NCI-H1417 treated with DMSO at 0.1 percent for 48 hours (cell line): Measurements from ENCODE around the gene ABT1.
A peak's percentile ranks its signal among the peaks of the same experiment; 100 is the strongest.
"Not testable (repeated sequence)": the region's sequence is repeated elsewhere in the genome, so short reads cannot be mapped to it uniquely, and the experiment has no call there.

Experiments used
- DNase-seq: peaks from one replicate; lab custom pipeline; 2025; lab: John Stamatoyannopoulos, UW

Gene ABT1

GRCh38 chr6:26596579-26597388 is at the start of gene ABT1:
TSS of gene ABT1 (plus strand) at chr6:26596953. CDS start at chr6:26596983, 30 bp downstream.
- DNase-seq = peak; percentile 86

- not testable (repeated sequence) for DNase-seq
Measured at GRCh38 chr6:26547363-26547762, 49.4 kb upstream of the ABT1 start.

GRCh38 chr6:26550250-26550993 is 46.3 kb upstream of the ABT1 start:
- no peak for DNase-seq

- DNase-seq = no peak
Measured at GRCh38 chr6:26552205-26552604, 44.5 kb upstream of the ABT1 start.

- DNase-seq = no peak
Measured at GRCh38 chr6:26552640-26553188, 44.0 kb upstream of the ABT1 start.

GRCh38 chr6:26553264-26553634 is 43.5 kb upstream of the ABT1 start:
- DNase-seq = no peak

- DNase-seq = peak; percentile 72
Measured at GRCh38 chr6:26553635-26554446, 42.9 kb upstream of the ABT1 start.

GRCh38 chr6:26554447-26554696 is 42.4 kb upstream of the ABT1 start:
- no peak for DNase-seq

- no peak for DNase-seq
Measured at GRCh38 chr6:26554697-26555504, 41.9 kb upstream of the ABT1 start.

- DNase-seq = no peak
Measured at GRCh38 chr6:26555505-26556262, 41.1 kb upstream of the ABT1 start.

- DNase-seq = no peak
Measured at GRCh38 chr6:26556263-26557070, 40.3 kb upstream of the ABT1 start.

GRCh38 chr6:26561533-26562466 is 35.0 kb upstream of the ABT1 start:
- no peak for DNase-seq

GRCh38 chr6:26563488-26563887 is 33.3 kb upstream of the ABT1 start:
- no peak for DNase-seq

- DNase-seq = peak; percentile 82
Measured at GRCh38 chr6:26568601-26569432, 27.9 kb upstream of the ABT1 start.

- no peak for DNase-seq
Measured at GRCh38 chr6:26569433-26569764, 27.4 kb upstream of the ABT1 start.

- DNase-seq = no peak
Measured at GRCh38 chr6:26570027-26570809, 26.5 kb upstream of the ABT1 start.

- peak; percentile 88 for DNase-seq
Measured at GRCh38 chr6:26571592-26572296, 25.0 kb upstream of the ABT1 start.
